SU-DHL-6 (cell line): ENCODE data around the gene DSTYK.

ENCODE experiments used
- H2AFZ ChIP-seq: fragments of 200-600 bp; sonication (generic); 2 replicates; pipeline ENCODE4 v1.6.1; 2014; ENCODE audit warnings: low read depth, mild to moderate bottlenecking, moderate library complexity, mixed read lengths, antibody characterized with exemption, low read length; ENCODE audit not compliant: severe bottlenecking
- H3F3A ChIP-seq: fragments of 200-600 bp; shearing (Covaris generic); 2 replicates; pipeline ENCODE4 v1.6.0; 2016; ENCODE audit warnings: antibody characterized with exemption, mild to moderate bottlenecking; ENCODE audit not compliant: insufficient read depth
- H3K27ac ChIP-seq: fragments of 200-600 bp; sonication (generic); 2 replicates; pipeline ENCODE4 v1.5.1; 2016; ENCODE audit warnings: low read depth, mild to moderate bottlenecking, low read length, moderate library complexity, mixed read lengths
- H3K27me3 ChIP-seq: fragments of 200-600 bp; sonication (generic), shearing (Covaris generic); 2 replicates; pipeline ENCODE4 v1.6.0; 2014; ENCODE audit warnings: mild to moderate bottlenecking, low read length
- H3K36me3 ChIP-seq: fragments of 200-600 bp; sonication (generic); 2 replicates; pipeline ENCODE4 v1.6.1; 2014; ENCODE audit warnings: mild to moderate bottlenecking, low read length, mixed read lengths
- H3K4me2 ChIP-seq: fragments of 300-600, 200-600 bp; shearing (Covaris generic), sonication (generic); 2 replicates; pipeline ENCODE4 v1.6.0; 2014; ENCODE audit warnings: low read length, low read depth, mild to moderate bottlenecking; ENCODE audit not compliant: poor library complexity, severe bottlenecking
- H3K4me3 ChIP-seq: fragments of 200-600 bp; sonication (generic); 2 replicates; pipeline ENCODE4 v1.5.1; 2014; ENCODE audit warnings: antibody characterized with exemption, low read length, mild to moderate bottlenecking, mixed read lengths; ENCODE audit not compliant: insufficient read depth, poor library complexity, severe bottlenecking
- H3K79me2 ChIP-seq: fragments of 200-600 bp; sonication (generic); 2 replicates; pipeline ENCODE4 v1.6.1; 2014; ENCODE audit warnings: mild to moderate bottlenecking, low read length, moderate library complexity; ENCODE audit not compliant: insufficient read depth
- H3K9ac ChIP-seq: fragments of 200-600 bp; sonication (generic); 2 replicates; pipeline ENCODE4 v1.7.0; 2014; ENCODE audit warnings: mild to moderate bottlenecking, low read length
- H3K9me2 ChIP-seq: fragments of 200-600 bp; sonication (generic); replicated peaks from 2 replicates; pipeline ENCODE4 v1.6.1; 2014; ENCODE audit warnings: low read length; ENCODE audit not compliant: insufficient read depth
- H3K9me3 ChIP-seq: fragments of 200-600 bp; sonication (generic); 2 replicates; pipeline ENCODE4 v1.6.1; 2014; ENCODE audit warnings: low read length, mixed read lengths; ENCODE audit not compliant: insufficient read depth
- H4K20me1 ChIP-seq: fragments of 200-600 bp; sonication (generic); 2 replicates; pipeline ENCODE4 v1.6.1; 2014; ENCODE audit warnings: low read depth, mild to moderate bottlenecking, antibody characterized with exemption, low read length, moderate library complexity, mixed read lengths
- EZH2phosphoT487 ChIP-seq: fragments of 200-600 bp; sonication (generic), shearing (Covaris generic); conservative IDR thresholded peaks from 2 replicates; pipeline ENCODE4 v1.6.1; 2018; ENCODE audit warnings: mild to moderate bottlenecking, antibody characterized with exemption, low read length, moderate library complexity, mixed read lengths
- TF ChIP-seq, protein P1 (sequence below): fragments of 200-600 bp; sonication (generic); IDR thresholded peaks from one replicate; pipeline ENCODE4 v1.5.1; 2017; ENCODE audit warnings: antibody characterized with exemption, mild to moderate bottlenecking, low read length, moderate library complexity; ENCODE audit not compliant: insufficient read depth, poor library complexity, severe bottlenecking

Gene DSTYK

DNA sequence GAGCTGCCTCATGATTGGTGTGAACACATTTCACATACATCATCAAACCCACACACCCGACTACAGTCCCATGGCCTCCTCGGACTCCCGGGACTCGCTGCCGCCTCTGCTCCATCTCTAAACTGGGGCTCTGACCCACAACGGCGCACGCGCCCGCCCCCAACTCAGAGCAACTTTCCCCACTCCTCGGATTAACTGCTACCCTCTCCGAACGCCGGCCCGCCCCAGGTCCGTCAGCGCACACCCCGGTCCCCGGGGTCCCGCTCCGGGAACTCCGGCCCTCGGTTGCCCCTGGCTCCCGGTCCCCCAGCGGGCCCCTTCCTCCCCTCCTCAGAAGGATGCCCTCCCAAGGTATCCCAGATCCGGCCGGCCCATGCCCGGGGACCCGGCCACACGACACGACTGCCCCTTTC lies 740 bp downstream of the DSTYK start:
- H3K27me3 ChIP-seq: no peaks in the 10 kb centered on the region
- H4K20me1 ChIP-seq: no peaks in the 10 kb centered on the region
- TF ChIP-seq EZH2phosphoT487: no peak
- TF ChIP-seq, protein P1, sequence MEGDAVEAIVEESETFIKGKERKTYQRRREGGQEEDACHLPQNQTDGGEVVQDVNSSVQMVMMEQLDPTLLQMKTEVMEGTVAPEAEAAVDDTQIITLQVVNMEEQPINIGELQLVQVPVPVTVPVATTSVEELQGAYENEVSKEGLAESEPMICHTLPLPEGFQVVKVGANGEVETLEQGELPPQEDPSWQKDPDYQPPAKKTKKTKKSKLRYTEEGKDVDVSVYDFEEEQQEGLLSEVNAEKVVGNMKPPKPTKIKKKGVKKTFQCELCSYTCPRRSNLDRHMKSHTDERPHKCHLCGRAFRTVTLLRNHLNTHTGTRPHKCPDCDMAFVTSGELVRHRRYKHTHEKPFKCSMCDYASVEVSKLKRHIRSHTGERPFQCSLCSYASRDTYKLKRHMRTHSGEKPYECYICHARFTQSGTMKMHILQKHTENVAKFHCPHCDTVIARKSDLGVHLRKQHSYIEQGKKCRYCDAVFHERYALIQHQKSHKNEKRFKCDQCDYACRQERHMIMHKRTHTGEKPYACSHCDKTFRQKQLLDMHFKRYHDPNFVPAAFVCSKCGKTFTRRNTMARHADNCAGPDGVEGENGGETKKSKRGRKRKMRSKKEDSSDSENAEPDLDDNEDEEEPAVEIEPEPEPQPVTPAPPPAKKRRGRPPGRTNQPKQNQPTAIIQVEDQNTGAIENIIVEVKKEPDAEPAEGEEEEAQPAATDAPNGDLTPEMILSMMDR: no peak
- H3K79me2 ChIP-seq: peaks cover 3% of the 10 kb centered on the region; the same call in 1 of the 2 replicates
- H3F3A ChIP-seq: 0 out of 2 replicates have a peak, but pooled peaks cover 8% of the 10 kb centered on the region
- peak overlapping the region; percentile 85 for H3K9ac ChIP-seq
- no peaks in the 10 kb centered on the region for H3K9me3 ChIP-seq
- no peaks in the 10 kb centered on the region for H3K36me3 ChIP-seq
- no peak overlapping the region for H3K27ac ChIP-seq
- no peaks in the 10 kb centered on the region for H3K9me2 ChIP-seq
- peak overlapping the region; percentile 96 for H3K4me3 ChIP-seq
- H3K4me2 ChIP-seq: peak overlapping the region; percentile 66
- peak overlapping the region; percentile 87 for H2AFZ ChIP-seq

DNA sequence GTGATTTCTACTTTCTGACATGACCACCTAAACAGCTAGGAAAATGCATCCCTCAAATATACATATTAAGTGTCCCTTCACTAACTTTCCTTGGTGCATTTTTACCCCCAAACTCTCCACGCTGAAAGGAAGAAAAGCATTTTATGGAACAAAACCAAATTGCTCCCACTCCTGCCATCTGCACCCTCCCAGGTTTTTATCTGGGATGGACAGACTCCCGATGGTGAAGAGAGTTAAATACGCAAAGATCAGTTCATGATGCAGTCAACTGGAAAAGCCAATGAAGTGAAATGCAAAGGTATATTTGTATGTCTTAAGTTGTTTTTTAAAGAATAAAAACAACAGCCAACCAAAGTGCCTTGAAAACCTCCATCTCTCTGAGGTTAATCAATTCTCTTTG lies 2.7 kb downstream of the DSTYK start:
- Histone ChIP-seq H4K20me1 (no peaks in the 10 kb centered on the region; the same call in 1 of the 2 replicates), H2AFZ (no peak overlapping the region), H3K79me2 (peaks cover 3% of the 10 kb centered on the region; the same call in 1 of the 2 replicates), H3K36me3 (no peaks in the 10 kb centered on the region), H3K27ac (no peak overlapping the region), H3K9me2 (no peaks in the 10 kb centered on the region), H3K9me3 (no peaks in the 10 kb centered on the region), H3K27me3 (no peaks in the 10 kb centered on the region), H3K9ac (no peak overlapping the region), H3K4me2 (no peak overlapping the region), H3K4me3 (no peak overlapping the region), H3F3A (peaks cover 12% of the 10 kb centered on the region; the same call in 1 of the 2 replicates)
- TF ChIP-seq EZH2phosphoT487: no peak
- TF ChIP-seq, protein P1: no peak

DNA sequence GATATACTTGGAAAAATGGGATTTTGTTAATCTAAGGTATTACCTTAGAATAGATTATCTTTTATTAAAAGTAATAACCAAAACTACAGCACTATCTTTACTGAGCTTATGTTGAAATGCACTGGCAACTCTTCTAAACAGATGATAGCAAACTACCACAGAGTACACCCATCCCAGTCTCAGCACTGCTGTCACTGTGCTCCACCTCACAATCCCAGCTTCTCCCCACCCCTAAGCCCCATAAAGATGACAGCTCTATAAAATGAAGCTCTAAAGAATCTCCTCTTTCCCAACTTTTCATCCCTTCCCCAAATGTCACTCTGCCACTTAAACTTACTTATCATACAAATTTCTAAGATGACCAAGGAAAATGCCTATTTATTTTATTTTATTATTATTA lies 6.4 kb downstream of the DSTYK start:
- Histone ChIP-seq H3K4me3 (no peak overlapping the region), H3K79me2 (no peaks in the 10 kb centered on the region), H3K27me3 (no peaks in the 10 kb centered on the region), H4K20me1 (no peaks in the 10 kb centered on the region; the same call in 1 of the 2 replicates), H3K9me3 (no peaks in the 10 kb centered on the region), H3K4me2 (no peak overlapping the region), H3F3A (peaks cover 4% of the 10 kb centered on the region; the same call in 1 of the 2 replicates), H3K9ac (no peak overlapping the region), H3K36me3 (no peaks in the 10 kb centered on the region), H3K9me2 (no peaks in the 10 kb centered on the region), H2AFZ (no peak overlapping the region), H3K27ac (no peak overlapping the region)
- TF ChIP-seq EZH2phosphoT487: no peak
- TF ChIP-seq, protein P1: no peak
